BE2C (cell line): ENCODE measurements around the gene NME4.

Experiments used
- DNase-seq: peaks from one replicate; pipeline ENCODE4 v3.0.0-alpha.2; 2020
- H3K27me3 ChIP-seq: fragments of 250-450 bp; sonication (Bioruptor Pico); 2 replicates; pipeline ENCODE4 v1.5.1; 2020; ENCODE audit warnings: mild to moderate bottlenecking
- H3K36me3 ChIP-seq: fragments of 250-450 bp; sonication (Bioruptor Pico); 2 replicates; pipeline ENCODE4 v1.5.1; 2020; ENCODE audit warnings: mild to moderate bottlenecking
- H3K4me1 ChIP-seq: fragments of 250-450 bp; sonication (Bioruptor Pico); 2 replicates; pipeline ENCODE4 v1.5.1; 2020
- H3K4me3 ChIP-seq: 2 replicates; pipeline ENCODE4 v1.5.1; 2011; ENCODE audit warnings: low read depth, low read length
- H3K9me3 ChIP-seq: fragments of 250-450 bp; sonication (Bioruptor Pico); 2 replicates; pipeline ENCODE4 v1.5.1; 2020
- CTCF ChIP-seq: IDR thresholded peaks from 2 replicates; pipeline ENCODE4 v1.5.1; 2012; ENCODE audit warnings: mild to moderate bottlenecking, low read depth, low read length

NME4 gene

GRCh38 chr16:368388-369158 lies 28.4 kb upstream of the NME4 start:
- Histone ChIP-seq H3K36me3 (peaks cover 21% of the 10 kb centered on the region), H3K4me1 (peaks cover 15% of the 10 kb centered on the region), H3K4me3 (no peak overlapping the region), H3K27me3 (peaks cover 3% of the 10 kb centered on the region), H3K9me3 (no peaks in the 10 kb centered on the region)
- no peak for DNase-seq
- TF ChIP-seq CTCF = no peak

- peaks cover 25% of the 10 kb centered on the region for H3K36me3 ChIP-seq
- peaks cover 15% of the 10 kb centered on the region for H3K4me1 ChIP-seq
- DNase-seq = no peak
- no peaks in the 10 kb centered on the region for H3K27me3 ChIP-seq
- no peak overlapping the region for H3K4me3 ChIP-seq
- H3K9me3 ChIP-seq = no peaks in the 10 kb centered on the region
- no peak for TF ChIP-seq CTCF
Observed at GRCh38 chr16:369275-369865, 27.6 kb upstream of the NME4 start.

GRCh38 chr16:369866-370436 lies 27.0 kb upstream of the NME4 start:
- no peaks in the 10 kb centered on the region for H3K27me3 ChIP-seq
- DNase-seq = no peak
- TF ChIP-seq CTCF = no peak
- H3K4me1 ChIP-seq = peaks cover 15% of the 10 kb centered on the region
- no peak overlapping the region for H3K4me3 ChIP-seq
- peaks cover 25% of the 10 kb centered on the region for H3K36me3 ChIP-seq
- no peaks in the 10 kb centered on the region for H3K9me3 ChIP-seq

GRCh38 chr16:370443-370842 lies 26.6 kb upstream of the NME4 start, which contains the start of gene MRPL28:
Gene MRPL28 (minus strand): TSS chr16:370538. CDS start chr16:370218, 320 bp downstream.
- Histone ChIP-seq H3K4me1 (peaks cover 15% of the 10 kb centered on the region), H3K9me3 (no peaks in the 10 kb centered on the region), H3K36me3 (peaks cover 25% of the 10 kb centered on the region), H3K4me3 (peak within 1 kb of the TSS; percentile 48), H3K27me3 (no peaks in the 10 kb centered on the region)
- DNase-seq = peak; percentile 90
- no peak for TF ChIP-seq CTCF

GRCh38 chr16:370979-371514 lies 26.0 kb upstream of the NME4 start:
- no peak for TF ChIP-seq CTCF
- H3K9me3 ChIP-seq = no peaks in the 10 kb centered on the region
- peaks cover 25% of the 10 kb centered on the region for H3K36me3 ChIP-seq
- peaks cover 15% of the 10 kb centered on the region for H3K4me1 ChIP-seq
- peak overlapping the region; percentile 48 for H3K4me3 ChIP-seq
- peak; percentile 20 for DNase-seq
- H3K27me3 ChIP-seq = no peaks in the 10 kb centered on the region
